Astrocyte (in vitro differentiated cells and primary cell): ENCODE measurements around the gene CARS2.

Experiments
- EZH2 ChIP-seq: IDR thresholded peaks from 2 replicates; pipeline ENCODE4 v1.6.1; 2012; ENCODE audit warnings: mild to moderate bottlenecking, low read length, inconsistent platforms; ENCODE audit not compliant: insufficient read depth
- TF ChIP-seq, protein P1 (sequence below): IDR thresholded peaks from 2 replicates; pipeline ENCODE4 v1.5.1; 2011; ENCODE audit warnings: low read depth, mild to moderate bottlenecking, inconsistent platforms, low read length, moderate library complexity; ENCODE audit not compliant: insufficient read depth

DNA sequence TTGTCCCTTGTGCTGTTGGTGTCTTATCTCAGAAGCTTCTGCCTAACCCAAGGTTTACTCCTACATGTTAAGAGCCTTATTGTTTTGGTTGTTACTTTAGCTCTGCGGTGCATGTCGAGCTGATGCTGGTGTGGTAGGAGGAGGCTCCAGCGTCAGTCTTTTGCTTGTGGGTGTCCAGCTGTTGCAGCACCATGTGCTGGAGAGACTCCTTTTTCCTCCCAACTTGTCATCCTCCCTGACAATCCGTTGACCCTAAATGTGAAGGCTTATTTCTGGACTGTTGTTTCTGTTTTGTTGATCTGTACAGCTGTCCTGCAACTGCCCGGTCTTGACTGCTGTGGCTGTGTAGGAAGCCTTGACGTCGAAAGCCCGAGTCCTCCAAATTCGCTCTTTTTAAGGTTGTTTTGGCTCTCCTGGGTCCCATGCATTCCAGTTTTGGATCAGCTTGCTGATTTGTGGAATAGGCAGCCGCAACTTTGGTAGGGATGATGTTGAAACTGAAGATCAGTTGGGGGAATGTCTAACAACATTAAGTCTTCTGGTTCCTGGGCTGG, 75.3 kb downstream of the CARS2 start:
- TF ChIP-seq, protein P1, sequence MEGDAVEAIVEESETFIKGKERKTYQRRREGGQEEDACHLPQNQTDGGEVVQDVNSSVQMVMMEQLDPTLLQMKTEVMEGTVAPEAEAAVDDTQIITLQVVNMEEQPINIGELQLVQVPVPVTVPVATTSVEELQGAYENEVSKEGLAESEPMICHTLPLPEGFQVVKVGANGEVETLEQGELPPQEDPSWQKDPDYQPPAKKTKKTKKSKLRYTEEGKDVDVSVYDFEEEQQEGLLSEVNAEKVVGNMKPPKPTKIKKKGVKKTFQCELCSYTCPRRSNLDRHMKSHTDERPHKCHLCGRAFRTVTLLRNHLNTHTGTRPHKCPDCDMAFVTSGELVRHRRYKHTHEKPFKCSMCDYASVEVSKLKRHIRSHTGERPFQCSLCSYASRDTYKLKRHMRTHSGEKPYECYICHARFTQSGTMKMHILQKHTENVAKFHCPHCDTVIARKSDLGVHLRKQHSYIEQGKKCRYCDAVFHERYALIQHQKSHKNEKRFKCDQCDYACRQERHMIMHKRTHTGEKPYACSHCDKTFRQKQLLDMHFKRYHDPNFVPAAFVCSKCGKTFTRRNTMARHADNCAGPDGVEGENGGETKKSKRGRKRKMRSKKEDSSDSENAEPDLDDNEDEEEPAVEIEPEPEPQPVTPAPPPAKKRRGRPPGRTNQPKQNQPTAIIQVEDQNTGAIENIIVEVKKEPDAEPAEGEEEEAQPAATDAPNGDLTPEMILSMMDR = no peak
- TF ChIP-seq EZH2 = no peak
